NOMO-1 treated with dmso at 0.1 percent for 144 hours (cell line): ENCODE measurements around the gene RAB11FIP3.
"Not testable (repeated sequence)": the region's sequence is repeated elsewhere in the genome, so short reads cannot be mapped to it uniquely, and the experiment has no call there.

Experiments
- DNase-seq: peaks from one replicate; lab custom pipeline; 2025; ENCODE audit not compliant: unreplicated experiment; lab: John Stamatoyannopoulos, UW

RAB11FIP3 gene

DNA sequence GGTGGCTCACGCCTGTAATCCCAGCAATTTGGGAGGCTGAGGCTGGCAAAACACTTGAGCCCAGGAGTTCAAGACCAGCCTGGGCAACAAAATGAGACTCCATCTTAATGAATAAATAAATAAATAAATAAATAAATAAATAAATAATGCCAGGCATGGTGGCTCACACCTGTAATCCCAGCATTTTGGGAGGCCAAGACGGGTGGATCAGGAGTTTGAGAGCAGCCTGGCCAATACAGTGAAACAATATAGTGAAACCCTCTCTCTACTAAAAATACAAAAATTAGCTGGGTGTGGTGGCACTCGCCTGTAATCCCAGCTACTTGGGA, 10.3 kb upstream of the RAB11FIP3 start:
- not testable (repeated sequence) for DNase-seq

DNA sequence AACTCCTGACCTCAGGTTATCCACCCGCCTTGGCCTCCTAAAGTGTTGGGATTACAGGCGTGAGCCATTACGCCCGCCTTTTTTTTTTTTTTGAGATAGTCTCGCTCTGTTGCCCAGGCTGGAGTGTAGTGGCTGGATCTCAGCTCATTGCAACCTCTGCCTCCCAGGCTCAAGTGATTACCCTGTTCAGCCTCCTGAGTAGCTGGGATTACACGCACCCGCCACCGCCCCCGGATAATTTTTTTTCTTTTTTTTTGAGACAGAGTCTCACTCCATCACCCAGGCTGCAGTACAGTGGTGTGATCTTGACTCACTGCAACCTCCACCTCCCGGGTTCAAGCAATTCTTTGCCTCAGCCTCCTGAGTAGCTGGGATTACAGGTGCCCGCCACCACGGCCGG, 3.3 kb upstream of the RAB11FIP3 start:
- not testable (repeated sequence) for DNase-seq

DNA sequence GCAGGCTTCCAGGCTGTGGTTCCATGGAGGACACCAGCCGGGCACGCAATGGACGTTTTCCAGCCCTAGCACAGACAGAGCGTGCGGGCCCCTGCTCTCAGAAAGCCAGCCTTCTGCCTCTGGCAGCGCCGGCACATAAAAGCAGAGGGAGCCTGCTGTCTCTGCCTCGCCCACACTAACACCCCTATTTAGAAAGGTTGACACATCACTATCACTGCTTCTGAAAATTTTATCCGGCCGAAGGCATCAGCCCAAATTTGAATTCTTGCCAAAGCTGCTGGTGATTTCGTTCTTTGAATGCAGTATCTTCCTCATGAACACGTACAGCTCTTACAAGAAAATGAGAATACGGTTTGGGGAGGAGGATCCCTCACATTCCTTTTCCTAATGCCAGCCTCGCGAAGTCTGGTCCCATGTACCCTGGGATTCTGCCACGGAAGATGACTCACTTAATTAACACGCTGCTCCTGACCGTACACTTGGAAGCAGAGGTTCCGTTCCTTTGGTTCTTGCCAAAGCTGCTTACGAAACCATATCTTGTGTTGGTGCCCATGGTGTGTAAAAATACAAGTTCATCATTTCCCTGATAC, 1.3 kb upstream of the RAB11FIP3 start:
- DNase-seq = no peak

DNA sequence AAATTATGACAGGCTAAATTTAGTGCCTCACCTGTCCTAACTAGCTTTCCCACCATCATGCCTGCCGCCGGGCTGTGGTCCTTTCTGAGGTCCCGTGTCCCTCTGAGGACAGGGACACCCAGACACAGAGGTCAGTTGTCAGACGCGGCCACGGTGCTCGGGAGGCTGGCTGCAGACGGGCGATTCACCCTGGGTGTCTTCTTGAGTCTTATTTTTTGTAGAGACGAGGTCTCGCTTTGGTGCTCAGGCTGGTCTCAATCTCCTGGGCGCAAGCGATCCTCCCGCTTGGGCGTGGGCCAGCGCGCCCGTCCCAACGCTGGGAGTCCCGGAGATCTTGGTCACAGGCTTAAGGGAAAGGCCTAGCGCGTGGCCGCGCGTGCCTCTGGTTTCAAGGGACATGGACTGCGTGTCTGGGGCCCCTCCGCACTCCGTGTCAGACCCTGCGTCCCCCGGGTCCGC, 797 bp upstream of the RAB11FIP3 start:
- DNase-seq = no peak

DNA sequence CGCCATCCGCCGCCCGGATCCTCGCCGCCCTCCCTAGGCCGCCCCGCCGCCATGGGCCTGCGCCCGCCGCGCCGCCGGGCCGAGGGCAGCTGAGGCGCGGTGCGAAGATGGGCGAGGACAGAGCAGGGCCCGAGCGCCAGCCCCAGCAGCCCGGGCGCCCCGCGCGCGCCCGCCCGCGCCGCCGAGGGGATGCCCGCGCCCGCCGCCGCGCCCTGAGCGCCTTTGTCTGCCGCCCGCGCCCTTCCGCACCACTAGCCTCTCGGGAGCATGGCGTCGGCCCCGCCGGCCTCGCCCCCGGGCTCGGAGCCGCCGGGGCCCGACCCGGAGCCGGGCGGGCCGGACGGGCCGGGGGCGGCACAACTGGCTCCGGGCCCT, 278 bp downstream of the RAB11FIP3 start:
- DNase-seq = no peak

DNA sequence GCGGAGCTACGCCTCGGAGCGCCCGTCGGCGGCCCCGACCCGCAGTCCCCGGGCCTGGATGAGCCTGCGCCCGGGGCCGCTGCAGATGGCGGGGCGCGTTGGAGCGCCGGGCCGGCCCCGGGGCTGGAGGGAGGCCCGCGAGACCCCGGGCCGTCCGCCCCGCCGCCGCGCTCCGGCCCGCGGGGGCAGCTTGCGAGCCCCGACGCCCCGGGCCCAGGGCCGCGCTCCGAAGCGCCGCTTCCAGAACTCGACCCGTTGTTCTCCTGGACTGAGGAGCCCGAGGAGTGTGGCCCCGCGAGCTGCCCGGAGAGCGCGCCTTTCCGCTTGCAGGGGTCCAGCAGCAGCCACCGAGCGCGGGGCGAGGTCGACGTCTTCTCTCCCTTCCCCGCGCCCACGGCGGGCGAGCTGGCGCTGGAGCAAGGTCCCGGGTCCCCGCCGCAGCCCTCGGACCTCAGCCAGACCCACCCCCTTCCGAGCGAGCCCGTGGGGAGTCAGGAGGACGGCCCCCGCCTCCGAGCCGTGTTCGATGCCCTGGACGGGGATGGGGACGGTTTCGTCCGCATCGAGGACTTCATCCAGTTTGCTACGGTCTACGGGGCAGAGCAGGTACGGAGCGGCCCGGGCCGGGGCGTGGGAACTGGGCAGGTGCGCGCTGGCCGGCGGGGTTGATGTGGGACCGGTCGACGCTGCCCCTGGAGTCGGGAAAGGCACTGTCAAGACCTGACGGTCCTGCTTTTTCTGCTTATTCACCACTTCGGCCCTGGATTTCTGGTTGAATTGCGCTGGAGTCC, 861 bp downstream of the RAB11FIP3 start:
- DNase-seq = no peak

DNA sequence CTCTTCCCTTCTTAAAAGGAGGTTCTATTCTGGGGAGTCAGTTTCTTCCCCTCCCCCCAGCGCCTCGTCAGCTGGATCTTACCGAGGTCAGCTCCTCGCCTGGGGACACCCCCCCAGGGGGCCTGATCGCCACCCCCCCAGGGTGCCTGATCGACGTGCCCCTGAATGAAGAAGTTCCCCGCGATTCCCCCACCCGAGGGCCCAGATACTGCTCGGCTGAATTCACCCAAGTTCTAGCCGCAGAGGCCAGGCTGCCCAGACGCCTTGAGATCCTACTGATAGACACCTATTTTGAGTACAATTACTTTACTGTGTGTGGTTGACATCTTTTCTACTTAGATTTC, 1.4 kb downstream of the RAB11FIP3 start:
- DNase-seq = no peak

DNA sequence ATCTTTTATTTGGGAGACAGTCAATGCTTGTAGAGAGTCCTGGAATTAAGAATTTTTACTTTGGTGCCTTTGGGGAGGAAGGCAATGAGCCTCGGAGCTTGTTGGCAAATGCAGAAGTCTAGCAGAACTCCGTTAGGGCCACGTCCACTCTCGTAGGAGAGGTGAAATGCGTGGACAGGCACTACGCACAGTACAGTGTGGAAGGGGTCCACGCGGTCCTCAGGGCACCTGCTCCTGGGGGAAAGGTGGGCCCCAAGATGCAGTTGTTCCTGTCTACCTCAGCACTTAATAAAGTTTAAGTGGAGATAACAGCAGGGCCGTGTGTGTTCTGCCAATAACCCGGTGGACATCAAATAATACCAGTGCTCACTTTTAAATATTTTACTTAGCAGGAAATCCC, 1.8 kb downstream of the RAB11FIP3 start:
- DNase-seq = no peak

DNA sequence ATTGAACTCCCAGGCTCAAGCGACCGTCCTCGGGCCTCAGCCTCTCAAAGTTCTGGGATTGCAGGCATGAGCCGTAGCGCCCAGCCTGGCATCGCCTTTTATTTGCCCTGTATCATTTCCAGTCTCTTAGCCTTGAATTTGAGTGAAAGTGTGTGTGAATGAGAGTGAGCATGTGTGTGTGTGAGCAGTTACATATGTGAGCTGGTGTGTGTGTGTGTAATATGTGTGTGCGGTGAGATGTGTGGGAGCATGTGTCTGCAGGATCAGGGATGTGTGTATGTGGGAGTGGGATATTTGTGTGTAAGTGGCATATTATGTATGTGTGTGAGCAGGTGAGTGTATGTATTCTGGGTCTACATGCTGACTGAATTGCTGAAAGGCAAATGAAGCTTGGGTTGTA, 5.5 kb downstream of the RAB11FIP3 start:
- DNase-seq = no peak

DNA sequence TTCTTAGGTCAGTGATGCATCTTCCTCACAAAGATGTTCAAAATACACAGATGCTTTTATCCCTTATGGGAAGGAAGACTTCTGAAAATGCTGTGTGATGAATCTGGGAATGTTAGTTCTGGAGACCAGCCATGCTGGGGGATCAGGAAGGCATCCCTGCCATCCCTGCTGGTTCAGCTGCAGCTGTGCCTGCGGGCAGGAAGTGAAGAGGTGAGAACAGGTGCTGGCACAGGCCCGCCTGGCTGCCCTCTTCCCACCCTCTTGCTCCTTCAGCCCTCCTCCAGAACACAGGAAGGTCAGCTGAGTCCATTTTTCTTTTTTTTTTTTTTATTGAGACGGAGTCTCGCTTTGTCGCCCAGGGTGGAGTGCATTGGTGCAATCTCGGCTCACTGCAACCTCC, 15.2 kb downstream of the RAB11FIP3 start:
- no peak for DNase-seq

DNA sequence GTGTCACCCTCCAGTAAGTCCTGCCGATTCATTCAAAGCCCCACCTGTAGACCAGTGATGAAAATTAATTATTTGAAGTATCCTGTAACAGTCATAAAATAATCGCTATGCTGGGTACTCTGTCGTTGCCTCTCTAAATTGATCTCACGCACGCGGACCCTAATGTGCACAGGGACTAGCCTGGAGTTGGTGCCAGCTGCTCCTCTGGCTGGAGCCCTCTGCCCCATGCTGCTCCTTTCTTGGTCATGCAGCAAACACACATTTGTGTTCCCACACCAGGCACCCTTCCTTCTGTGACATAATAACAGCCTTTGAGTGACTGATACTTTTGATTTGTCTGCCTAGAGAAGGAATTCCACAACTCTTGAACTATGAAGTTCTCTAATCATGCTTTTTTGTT, 16.0 kb downstream of the RAB11FIP3 start:
- DNase-seq = no peak

DNA sequence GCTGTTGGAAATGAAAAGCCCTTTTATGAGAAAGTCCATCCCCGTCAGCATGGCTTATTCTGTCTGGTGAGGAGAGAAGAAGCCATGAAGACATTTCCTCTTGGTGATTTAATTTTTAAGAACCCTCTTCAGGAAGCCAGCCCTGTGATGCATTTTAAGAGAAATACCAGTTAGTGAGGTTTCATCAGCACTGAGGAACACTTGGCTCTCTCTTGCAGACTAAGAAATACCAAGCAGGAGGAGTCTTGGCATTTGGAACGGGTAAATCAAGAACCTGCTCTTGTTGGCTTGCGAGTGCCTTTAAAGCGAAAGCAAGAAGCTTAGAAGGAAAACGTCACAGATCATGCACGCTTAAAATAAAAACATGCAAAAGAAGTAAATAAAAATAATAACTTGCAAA, 17.5 kb downstream of the RAB11FIP3 start:
- DNase-seq = no peak

DNA sequence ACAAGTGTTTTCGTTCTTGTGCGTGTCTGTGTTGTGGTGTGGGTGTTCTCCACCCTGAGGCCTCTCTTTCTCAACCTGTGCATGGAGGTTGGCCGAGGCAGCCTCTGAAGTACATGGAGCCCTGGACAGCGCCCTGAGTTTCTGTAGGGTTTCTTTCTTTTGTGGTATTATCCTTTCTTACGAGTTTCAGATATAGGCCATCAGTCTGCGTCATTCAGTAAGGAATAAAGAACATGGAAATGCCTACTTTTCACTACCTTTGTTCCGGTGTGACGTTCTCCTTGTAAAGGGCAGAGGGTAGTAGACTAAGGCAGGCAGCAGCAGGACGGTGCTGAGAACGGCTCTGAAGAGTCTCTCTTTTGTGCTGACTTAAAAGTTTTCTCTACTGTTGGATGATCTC, 18.6 kb downstream of the RAB11FIP3 start:
- no peak for DNase-seq

DNA sequence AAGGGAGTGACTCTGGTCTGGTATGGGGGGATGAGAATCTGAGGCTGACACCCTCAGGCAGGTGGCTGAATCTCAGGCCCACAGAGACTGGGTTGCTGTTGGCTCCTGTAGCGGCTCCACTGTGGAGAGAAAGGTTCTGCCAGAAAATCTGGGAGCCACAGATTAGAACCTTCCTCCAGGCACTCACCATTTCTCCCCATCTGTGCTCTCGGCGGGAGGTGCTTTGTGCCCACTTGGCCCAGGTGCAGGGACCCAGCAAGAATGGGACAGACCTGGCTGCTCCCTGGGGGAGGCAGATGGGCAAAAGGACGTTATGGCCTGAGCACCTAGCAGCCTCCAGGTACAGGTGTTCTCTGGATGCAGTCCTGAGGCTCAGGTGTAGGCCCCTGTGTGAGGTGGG, 20.1 kb downstream of the RAB11FIP3 start:
- no peak for DNase-seq

DNA sequence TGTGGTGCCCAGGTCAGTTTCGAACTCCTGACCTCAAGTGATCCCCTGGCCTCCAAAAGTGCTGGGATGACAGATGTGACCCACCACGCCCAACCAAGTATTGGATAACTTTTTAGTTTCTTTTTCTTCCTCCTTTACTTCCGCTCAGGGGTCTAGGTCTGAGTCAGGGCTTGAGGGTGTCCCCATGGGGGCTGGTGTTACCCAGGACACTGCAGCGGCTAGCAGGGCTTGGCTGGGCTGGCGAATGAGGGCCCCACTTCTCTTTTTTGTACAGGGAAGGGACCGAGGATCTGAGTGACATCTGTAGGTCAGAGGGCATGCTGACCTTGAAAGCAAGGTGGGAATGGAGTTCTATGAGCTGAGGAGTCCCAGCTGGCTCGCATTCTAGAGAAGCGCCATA, 24.9 kb downstream of the RAB11FIP3 start:
- no peak for DNase-seq

DNA sequence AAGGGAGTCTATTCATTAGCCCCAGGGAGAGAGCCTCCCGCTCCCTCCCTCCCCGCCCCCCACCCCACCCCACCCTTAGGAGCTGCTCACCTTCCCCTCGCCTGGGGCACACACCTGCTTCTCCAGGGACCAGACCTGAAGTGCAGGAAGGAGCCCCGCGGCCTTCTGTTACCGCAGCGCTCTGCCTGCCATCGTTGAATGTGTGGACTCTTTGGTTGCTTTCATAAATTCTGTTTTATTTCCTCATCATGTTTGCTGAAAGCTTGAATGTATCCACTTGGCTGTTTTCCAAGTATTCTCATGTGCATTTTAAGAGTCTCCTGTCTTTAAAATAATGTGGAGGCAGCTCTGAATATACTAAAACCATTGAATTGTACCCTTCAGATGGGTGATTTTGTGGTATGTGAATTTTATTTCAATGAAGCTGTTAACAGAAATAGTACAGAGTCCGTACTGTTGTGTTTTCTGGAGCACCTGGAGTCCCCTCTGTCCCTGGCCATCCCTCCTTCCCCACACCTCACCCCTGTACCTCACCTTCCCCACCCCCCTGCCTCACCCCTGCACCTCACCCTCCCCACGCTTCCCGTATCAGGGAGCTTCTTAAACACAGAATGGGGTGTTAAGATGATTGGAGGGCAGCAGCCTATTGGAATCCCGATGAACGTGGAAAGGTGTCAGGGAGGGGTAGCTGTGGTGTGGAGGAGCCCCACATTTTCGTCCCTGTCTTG, 25.5 kb downstream of the RAB11FIP3 start:
- no peak for DNase-seq

DNA sequence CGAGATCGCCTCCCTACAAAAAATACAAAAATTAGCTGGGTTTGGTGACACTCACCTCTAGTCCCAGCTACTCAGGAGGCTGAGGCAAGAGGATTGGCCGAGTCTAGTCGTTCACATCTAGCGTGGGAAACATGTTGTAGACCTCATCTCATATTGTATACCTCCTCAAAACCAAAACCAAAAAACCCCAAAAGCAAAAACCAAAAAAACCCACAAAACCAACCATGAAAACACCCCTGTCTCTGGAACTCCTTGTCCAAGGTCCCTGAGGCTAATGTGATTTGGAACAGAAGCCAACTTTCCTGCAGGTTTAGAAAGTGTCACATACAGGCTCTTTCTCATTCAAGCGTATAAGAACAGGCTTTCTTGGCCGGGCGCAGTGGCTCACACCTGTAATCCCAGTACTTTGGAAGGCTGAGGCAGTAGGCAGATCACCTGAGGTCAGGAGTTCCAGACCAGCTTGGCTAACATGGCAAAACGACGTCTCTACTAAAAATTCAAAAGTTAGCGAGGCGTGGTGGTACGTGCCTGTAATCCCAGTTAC, 29.0 kb downstream of the RAB11FIP3 start:
- no peak for DNase-seq

DNA sequence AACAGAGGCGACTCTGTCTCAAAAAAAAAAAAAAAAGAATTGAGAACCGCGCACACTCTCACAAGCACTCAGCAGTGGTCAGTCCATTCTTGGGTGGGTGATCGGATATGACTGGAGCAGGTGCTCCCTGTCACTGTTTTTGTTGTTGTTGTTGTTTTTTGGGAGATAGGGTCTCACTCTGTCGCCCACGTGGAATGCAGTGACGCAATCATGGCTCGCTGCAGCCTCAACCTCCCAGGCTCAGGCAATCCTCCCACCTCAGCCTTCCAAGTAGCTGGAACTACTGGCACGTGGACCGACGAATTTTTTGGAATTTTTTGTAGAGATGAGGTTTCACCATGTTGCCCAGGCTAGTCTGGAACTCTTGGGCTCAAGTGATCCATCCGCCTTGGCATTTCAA, 30.0 kb downstream of the RAB11FIP3 start:
- no peak for DNase-seq

DNA sequence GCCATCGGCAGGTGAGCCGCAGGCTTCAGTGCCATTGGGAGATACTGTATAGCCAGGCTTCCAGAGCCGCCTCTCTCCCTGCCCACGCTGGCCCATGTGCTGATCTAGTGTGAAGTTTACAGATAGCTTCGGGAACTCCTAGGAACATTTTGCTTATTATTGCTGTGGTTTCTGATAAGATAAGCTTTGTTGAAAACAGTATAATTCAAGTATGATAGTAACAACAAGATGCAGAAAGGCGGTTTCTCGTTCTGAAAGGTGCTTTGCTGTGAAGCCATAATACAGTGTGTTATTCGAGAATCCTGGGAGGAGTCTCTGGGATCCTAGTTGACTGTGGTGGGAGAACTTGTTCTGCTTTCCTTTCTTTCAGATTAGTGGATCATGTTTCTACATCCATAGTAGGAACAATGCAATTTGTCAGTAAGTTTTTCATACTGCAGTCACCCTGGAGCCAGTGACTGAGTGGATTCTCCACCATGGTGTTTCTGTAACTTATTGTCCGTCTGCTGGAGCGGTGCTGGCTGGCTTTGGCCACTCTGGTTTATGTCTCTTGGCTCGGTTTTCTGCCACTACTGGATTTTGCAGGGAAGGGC, 31.5 kb downstream of the RAB11FIP3 start:
- no peak for DNase-seq

DNA sequence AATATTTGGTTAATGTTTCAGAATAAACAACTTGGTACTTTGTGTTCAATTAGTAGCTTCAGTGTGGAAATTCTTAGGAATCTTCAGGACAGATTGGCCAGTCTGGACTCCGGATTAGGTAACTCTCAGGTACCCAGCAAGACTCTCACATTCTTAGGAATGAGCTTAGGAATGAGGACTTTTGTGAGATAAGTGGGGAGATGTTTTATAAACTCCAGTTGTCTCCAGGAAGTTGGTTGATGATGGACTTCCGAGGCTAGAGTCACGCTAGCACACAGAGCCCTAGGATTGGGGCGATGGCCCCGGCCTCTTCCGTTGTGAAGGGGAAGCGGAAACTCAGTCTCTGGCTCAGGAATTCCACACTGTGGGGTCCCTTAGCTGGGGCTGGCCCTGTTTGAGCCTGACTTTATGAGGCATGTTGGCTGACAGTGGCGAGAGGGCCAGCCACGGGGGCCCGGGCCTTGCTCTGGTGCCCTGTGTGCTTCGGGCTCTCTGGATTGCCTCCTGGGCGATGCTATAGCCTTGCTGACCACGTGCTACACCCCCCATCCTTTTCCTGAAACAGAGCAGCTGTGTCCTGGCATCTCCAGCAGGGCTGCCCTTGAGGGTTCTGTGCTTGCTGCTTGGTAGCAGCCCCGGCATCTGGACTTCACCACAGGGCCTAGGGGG, 32.4 kb downstream of the RAB11FIP3 start:
- DNase-seq = no peak

DNA sequence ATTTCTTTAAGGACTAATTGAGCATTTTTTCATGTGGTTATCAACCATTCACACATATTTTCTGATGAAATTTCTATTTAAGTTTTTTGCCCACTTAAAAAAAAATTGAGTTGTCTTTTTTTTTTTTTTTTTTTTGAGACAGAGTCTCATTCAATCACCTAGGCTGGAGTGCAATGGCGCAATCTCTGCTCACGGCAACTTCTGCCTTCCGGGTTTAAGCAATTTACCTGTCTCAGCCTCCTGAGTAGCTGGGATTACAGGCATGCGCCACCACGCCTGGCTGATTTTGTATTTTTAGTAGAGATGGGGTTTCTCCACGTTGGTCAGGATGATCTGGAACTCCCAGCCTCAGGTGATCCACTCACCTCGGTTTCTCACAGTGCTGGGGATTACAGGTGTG, 34.3 kb downstream of the RAB11FIP3 start:
- DNase-seq = no peak
